NCI-H1436 (cell line): Measurements from ENCODE around the gene MYH11.
"Not testable (repeated sequence)": the region's sequence is repeated elsewhere in the genome, so short reads cannot be mapped to it uniquely, and the experiment has no call there.

Experiments used
- DNase-seq: peaks from one replicate; lab custom pipeline; 2025; lab: John Stamatoyannopoulos, UW

Gene MYH11

GRCh38 chr16:15708997-15709396 is 147.8 kb downstream of the MYH11 start:
- DNase-seq: no peak

- no peak for DNase-seq
Observed at GRCh38 chr16:15708096-15708495, 148.7 kb downstream of the MYH11 start.

- no peak for DNase-seq
Observed at GRCh38 chr16:15707332-15707731, 149.5 kb downstream of the MYH11 start.

GRCh38 chr16:15705064-15705565 is 151.7 kb downstream of the MYH11 start:
- no peak for DNase-seq

- DNase-seq: peak; percentile 55
Observed at GRCh38 chr16:15704545-15704987, 152.3 kb downstream of the MYH11 start.

- no peak for DNase-seq
Observed at GRCh38 chr16:15703029-15703736, 153.6 kb downstream of the MYH11 start.

GRCh38 chr16:15701975-15702970 is 154.6 kb downstream of the MYH11 start:
- no peak for DNase-seq

GRCh38 chr16:15701367-15701766 is 155.5 kb downstream of the MYH11 start:
- no peak for DNase-seq

GRCh38 chr16:15699819-15700218 is 157.0 kb downstream of the MYH11 start:
- no peak for DNase-seq

- DNase-seq: no peak
Observed at GRCh38 chr16:15694499-15694898, 162.3 kb downstream of the MYH11 start.

GRCh38 chr16:15692508-15692907 is 164.3 kb downstream of the MYH11 start:
- not testable (repeated sequence) for DNase-seq

- no peak for DNase-seq
Observed at GRCh38 chr16:15691046-15691445, 165.8 kb downstream of the MYH11 start.

GRCh38 chr16:15690296-15690695 is 166.5 kb downstream of the MYH11 start:
- DNase-seq: no peak

- DNase-seq: no peak
Observed at GRCh38 chr16:15689290-15689689, 167.5 kb downstream of the MYH11 start.

GRCh38 chr16:15686287-15686686 is 170.5 kb downstream of the MYH11 start:
- DNase-seq: no peak

GRCh38 chr16:15682105-15682570 is 174.7 kb downstream of the MYH11 start:
- no peak for DNase-seq

GRCh38 chr16:15677447-15677846 is 179.4 kb downstream of the MYH11 start:
- DNase-seq: no peak

- no peak for DNase-seq
Observed at GRCh38 chr16:15676506-15676905, 180.3 kb downstream of the MYH11 start.

- no peak for DNase-seq
Observed at GRCh38 chr16:15674571-15674970, 182.3 kb downstream of the MYH11 start.

- peak; percentile 87 for DNase-seq
Observed at GRCh38 chr16:15672514-15673167, 184.2 kb downstream of the MYH11 start.

GRCh38 chr16:15672127-15672513 is 184.7 kb downstream of the MYH11 start:
- not testable (repeated sequence) for DNase-seq

- peak; percentile 49 for DNase-seq
Observed at GRCh38 chr16:15671530-15672117, 185.2 kb downstream of the MYH11 start.
